HepG2 (cell line): Measurements from ENCODE around the gene TMOD2. TPM values are rescaled to one million over a fixed set of nuclear protein-coding genes. Genes with fewer than 3 reads are reported as not detected.

Source experiments
- DMTF1 ChIP-seq: sonication (generic); formaldehyde crosslinking; IDR thresholded peaks from 2 replicates; pipeline ENCODE4 v1.4.0; 2020; ENCODE audit warnings: mild to moderate bottlenecking, missing genetic modification reagents
- ESRRA ChIP-seq: sonication (generic); formaldehyde crosslinking; IDR thresholded peaks from 2 replicates; pipeline ENCODE4 v1.5.1; 2020; ENCODE audit warnings: mild to moderate bottlenecking, low read depth, missing genetic modification reagents
- FLYWCH1 ChIP-seq: sonication (generic); formaldehyde crosslinking; IDR thresholded peaks from 2 replicates; pipeline ENCODE4 v1.8.1; 2023; ENCODE audit warnings: mild to moderate bottlenecking, missing genetic modification reagents
- MIER3 ChIP-seq: IDR thresholded peaks from 2 replicates; pipeline ENCODE4 v1.6.1; 2016; ENCODE audit warnings: missing compliant biosample characterization, borderline replicate concordance
- NFAT5 ChIP-seq: sonication (generic); formaldehyde crosslinking; IDR thresholded peaks from 2 replicates; pipeline ENCODE4 v1.4.0; 2020; ENCODE audit warnings: missing genetic modification reagents
- NFE2 ChIP-seq: sonication (generic); formaldehyde crosslinking; IDR thresholded peaks from 2 replicates; pipeline ENCODE4 v1.4.0; 2020; ENCODE audit warnings: missing genetic modification reagents
- RBM39 ChIP-seq: fragments of 200-400 bp; formaldehyde crosslinking; IDR thresholded peaks from one replicate; pipeline ENCODE4 v1.6.1; 2018; ENCODE audit warnings: antibody characterized with exemption, mild to moderate bottlenecking, low read depth, low read length; ENCODE audit not compliant: poor library complexity, severe bottlenecking
- REXO4 ChIP-seq: sonication (generic); formaldehyde crosslinking; IDR thresholded peaks from 2 replicates; pipeline ENCODE4 v1.8.0; 2022; ENCODE audit warnings: missing genetic modification reagents, mild to moderate bottlenecking, borderline replicate concordance
- STAT6 ChIP-seq: sonication (generic); formaldehyde crosslinking; IDR thresholded peaks from 2 replicates; pipeline ENCODE4 v1.4.0; 2020; ENCODE audit warnings: missing genetic modification reagents, mild to moderate bottlenecking, borderline replicate concordance
- TBP ChIP-seq: sonication (generic); formaldehyde crosslinking; IDR thresholded peaks from 2 replicates; pipeline ENCODE4 v1.5.0; 2020; ENCODE audit warnings: missing genetic modification reagents
- ZKSCAN5 ChIP-seq: sonication (generic); formaldehyde crosslinking; IDR thresholded peaks from 2 replicates; pipeline ENCODE4 v1.5.1; 2020; ENCODE audit warnings: mild to moderate bottlenecking, missing genetic modification reagents
- ZMYM4 ChIP-seq: sonication (generic); formaldehyde crosslinking; IDR thresholded peaks from 2 replicates; pipeline ENCODE4 v1.8.1; 2023; ENCODE audit warnings: mild to moderate bottlenecking, missing genetic modification reagents
- ZNF101 ChIP-seq: sonication (generic); formaldehyde crosslinking; IDR thresholded peaks from 2 replicates; pipeline ENCODE4 v1.4.0; 2020; ENCODE audit warnings: mild to moderate bottlenecking, low read depth, missing genetic modification reagents, borderline replicate concordance
- ZNF235 ChIP-seq: sonication (generic); formaldehyde crosslinking; IDR thresholded peaks from 2 replicates; pipeline ENCODE4 v1.8.1; 2023; ENCODE audit warnings: mild to moderate bottlenecking, missing genetic modification reagents, borderline replicate concordance
- ZNF567 ChIP-seq: sonication (generic); formaldehyde crosslinking; IDR thresholded peaks from 2 replicates; pipeline ENCODE4 v1.8.1; 2023; ENCODE audit warnings: mild to moderate bottlenecking, missing genetic modification reagents, borderline replicate concordance
- ZNF605 ChIP-seq: sonication (generic); formaldehyde crosslinking; IDR thresholded peaks from 2 replicates; pipeline ENCODE4 v1.8.0; 2022; ENCODE audit warnings: mild to moderate bottlenecking, missing genetic modification reagents
- ZNF740 ChIP-seq: sonication (generic); formaldehyde crosslinking; IDR thresholded peaks from 2 replicates; pipeline ENCODE4 v1.4.0; 2020; ENCODE audit warnings: missing genetic modification reagents
- ZNF850 ChIP-seq: sonication (generic); formaldehyde crosslinking; conservative IDR thresholded peaks from 2 replicates; pipeline ENCODE4 v1.9.0; 2021; ENCODE audit warnings: mild to moderate bottlenecking, missing genetic modification reagents
- polyA plus RNA-seq, 8 experiments: library from polyadenylated mRNA; depleted of rRNA in 3 of 8; stranded (reverse) in 7 of 8; unstranded in 1 of 8; fragments of >200 nt; fragmentation: Illumina TruSeq in 4 of 8; extraction: Trizol in 4 of 8; gene quantifications; 2 replicates each; pipeline versions ENCODE4 v1.2.1 to v1.2.3, GENCODE V29; 2011 to 2016; ENCODE audit warnings: low read depth in 4 of 8, missing spikeins in 1 of 8, mixed read lengths in 1 of 8; ENCODE audit not compliant: insufficient read depth in 1 of 8
- total RNA-seq, 5 experiments: library from RNA; depleted of rRNA; stranded (reverse); fragments of >200 nt; fragmentation: Illumina TruSeq; extraction: Trizol; gene quantifications; 2 replicates each; pipeline ENCODE4 v1.2.3, GENCODE V29; 2016; ENCODE audit warnings: low read depth in 1 of 5

TMOD2 gene
- total and polyA plus RNA-seq, 2 of the 13 experiments (the other 11 are each of a cell fraction or from before 2014, with no cell fraction given): 0.01 to 0.02 TPM

GRCh38 chr15:51829376-51830275, 78.2 kb downstream of the TMOD2 start, which contains the start of gene TMOD3 (continued):
- TF ChIP-seq NFAT5 (CRISPR knock-in tag) (no peak), TBP (CRISPR knock-in tag) (no peak), ZNF850 (CRISPR knock-in tag) (no peak), RBM39 (no peak), ZMYM4 (CRISPR knock-in tag) (no peak; the same call in 1 of the 2 replicates), ZKSCAN5 (CRISPR knock-in tag) (no peak), FLYWCH1 (CRISPR knock-in tag) (no peak), REXO4 (CRISPR knock-in tag) (no peak), MIER3 (CRISPR knock-in tag) (0 out of 2 replicates have a peak, but pooled peaks have one; percentile 23), ZNF235 (CRISPR knock-in tag) (peak; percentile 66; the same call in 1 of the 2 replicates), ESRRA (no peak; the same call in 1 of the 2 replicates), ZNF567 (CRISPR knock-in tag) (no peak), STAT6 (CRISPR knock-in tag) (no peak), NFE2 (no peak), DMTF1 (CRISPR knock-in tag) (no peak), ZNF605 (peak; percentile 85), ZNF101 (CRISPR knock-in tag) (no peak), ZNF740 (CRISPR knock-in tag) (no peak)
